GM21576 (cell line): ENCODE results near the gene RAPH1.
"Not testable (repeated sequence)": the region's sequence is repeated elsewhere in the genome, so short reads cannot be mapped to it uniquely, and the experiment has no call there.

ENCODE experiments used
- ATAC-seq: cut with Tn5 transposase; IDR thresholded peaks from one replicate; pipeline ENCODE4 v1.9.1; 2021; ENCODE audit warnings: mild to moderate bottlenecking, moderate library complexity; ENCODE audit not compliant: unreplicated experiment

Gene RAPH1

GRCh38 chr2:203549406-203549805 lies 14.3 kb upstream of the RAPH1 start:
- no peak for ATAC-seq

GRCh38 chr2:203548887-203549286 lies 13.8 kb upstream of the RAPH1 start:
- ATAC-seq: no peak

GRCh38 chr2:203547356-203547755 lies 12.3 kb upstream of the RAPH1 start:
- no peak for ATAC-seq

- ATAC-seq: no peak
These were observed 9.3 kb upstream of the RAPH1 start for GRCh38 chr2:203544402-203544801.

- ATAC-seq: no peak
These were observed 8.8 kb upstream of the RAPH1 start for GRCh38 chr2:203543898-203544328.

- not testable (repeated sequence) for ATAC-seq
These were observed 5.5 kb upstream of the RAPH1 start for GRCh38 chr2:203540598-203540997.

- ATAC-seq: not testable (repeated sequence)
These were observed 3.1 kb upstream of the RAPH1 start for GRCh38 chr2:203538237-203538636.

- not testable (repeated sequence) for ATAC-seq
These were observed 1.5 kb upstream of the RAPH1 start for GRCh38 chr2:203536586-203536951.

GRCh38 chr2:203535784-203536585 lies 884 bp upstream of the RAPH1 start:
- ATAC-seq: peak; percentile 29

GRCh38 chr2:203534621-203535077 lies 452 bp downstream of the RAPH1 start:
- peak; percentile 24 for ATAC-seq

- no peak for ATAC-seq
These were observed 1.2 kb downstream of the RAPH1 start for GRCh38 chr2:203533676-203534591.

- ATAC-seq: no peak
These were observed 2.0 kb downstream of the RAPH1 start for GRCh38 chr2:203532957-203533658.

GRCh38 chr2:203527719-203528118 lies 7.4 kb downstream of the RAPH1 start:
- ATAC-seq: no peak

- not testable (repeated sequence) for ATAC-seq
These were observed 21.8 kb downstream of the RAPH1 start for GRCh38 chr2:203513268-203513667.

GRCh38 chr2:203510941-203511305 lies 24.2 kb downstream of the RAPH1 start:
- ATAC-seq: no peak

GRCh38 chr2:203510256-203510940 lies 24.7 kb downstream of the RAPH1 start:
- no peak for ATAC-seq

- not testable (repeated sequence) for ATAC-seq
These were observed 31.6 kb downstream of the RAPH1 start for GRCh38 chr2:203503460-203503859.

- ATAC-seq: no peak
These were observed 33.2 kb downstream of the RAPH1 start for GRCh38 chr2:203501873-203502272.

GRCh38 chr2:203500951-203501350 lies 34.1 kb downstream of the RAPH1 start:
- ATAC-seq: no peak

- no peak for ATAC-seq
These were observed 34.8 kb downstream of the RAPH1 start for GRCh38 chr2:203500297-203500696.

- no peak for ATAC-seq
These were observed 36.9 kb downstream of the RAPH1 start for GRCh38 chr2:203498161-203498560.
